GM23338 (cell line): ENCODE measurements around the gene GLI3. TPM values are rescaled to one million over a fixed set of nuclear protein-coding genes. Genes with fewer than 3 reads are reported as not detected.

Experiments
- ATAC-seq: fragments of 200-7000 bp; cut with Tn5 transposase; 3 replicates; pipeline ENCODE4 v1.9.1; 2020
- DNase-seq: peaks from one replicate; pipeline ENCODE4 v3.0.0-alpha.2; 2015; ENCODE audit warnings: low spot score
- H2AFZ ChIP-seq: fragments of 200-600 bp; sonication (generic); 2 replicates; pipeline ENCODE4 v1.8.0; 2016; ENCODE audit warnings: antibody characterized with exemption, mild to moderate bottlenecking, moderate library complexity
- H3F3A ChIP-seq: fragments of 200-600 bp; sonication (generic); replicated peaks from 2 replicates; pipeline ENCODE4 v1.8.0; 2017; ENCODE audit warnings: antibody characterized with exemption, mixed run types, low read depth
- H3K27ac ChIP-seq: fragments of 200-600 bp; sonication (generic); 2 replicates; pipeline ENCODE4 v1.6.1; 2016; ENCODE audit warnings: low read depth
- H3K27me3 ChIP-seq: fragments of 200-600 bp; sonication (generic); 2 replicates; pipeline ENCODE4 v1.8.0; 2016; ENCODE audit warnings: mild to moderate bottlenecking, mixed run types, moderate library complexity; ENCODE audit not compliant: insufficient read depth
- H3K36me3 ChIP-seq: fragments of 200-600 bp; sonication (generic); 2 replicates; pipeline ENCODE4 v1.8.0; 2016; ENCODE audit warnings: mild to moderate bottlenecking; ENCODE audit not compliant: insufficient read depth
- H3K4me1 ChIP-seq: fragments of 200-600 bp; sonication (generic); 2 replicates; pipeline ENCODE4 v1.8.0; 2016; ENCODE audit warnings: mild to moderate bottlenecking, moderate library complexity; ENCODE audit not compliant: insufficient read depth
- H3K4me2 ChIP-seq: fragments of 200-600 bp; sonication (generic); 2 replicates; pipeline ENCODE4 v1.7.1; 2017; ENCODE audit warnings: mixed run types
- H3K4me3 ChIP-seq: fragments of 200-600 bp; sonication (generic); 2 replicates; pipeline ENCODE4 v1.6.1; 2016; ENCODE audit warnings: mixed run types
- H3K79me2 ChIP-seq: fragments of 200-600 bp; sonication (generic); replicated peaks from 2 replicates; pipeline ENCODE4 v1.8.0; 2017; ENCODE audit warnings: mild to moderate bottlenecking; ENCODE audit not compliant: insufficient read depth
- H3K9me2 ChIP-seq: fragments of 200-600 bp; sonication (generic); 2 replicates; pipeline ENCODE4 v1.8.0; 2017; ENCODE audit not compliant: insufficient read depth
- H4K20me1 ChIP-seq: fragments of 200-600 bp; sonication (generic); replicated peaks from 2 replicates; pipeline ENCODE4 v1.8.0; 2017; ENCODE audit warnings: mild to moderate bottlenecking; ENCODE audit not compliant: insufficient read depth
- H3K27ac Mint-ChIP-seq: 2 replicates; pipeline ENCODE4 v1.8.0; 2020; ENCODE audit warnings: inconsistent platforms, mild to moderate bottlenecking, moderate library complexity, mixed read lengths
- H3K27me3 Mint-ChIP-seq: 3 replicates; pipeline ENCODE4 v1.8.0; 2022; ENCODE audit warnings: low read depth, mild to moderate bottlenecking, moderate library complexity, mixed read lengths, inconsistent platforms; ENCODE audit not compliant: insufficient read depth, poor library complexity
- H3K36me3 Mint-ChIP-seq: 3 replicates; pipeline ENCODE4 v1.8.0; 2021; ENCODE audit warnings: low read depth, mild to moderate bottlenecking, inconsistent platforms, moderate library complexity, mixed read lengths
- H3K4me1 Mint-ChIP-seq: 3 replicates; pipeline ENCODE4 v1.8.0; 2020; ENCODE audit warnings: mild to moderate bottlenecking, inconsistent platforms, mixed read lengths
- H3K4me3 Mint-ChIP-seq: 3 replicates; pipeline ENCODE4 v1.8.0; 2021; ENCODE audit warnings: moderate library complexity, mild to moderate bottlenecking, inconsistent platforms, mixed read lengths
- H3K9me3 Mint-ChIP-seq: 3 replicates; pipeline ENCODE4 v1.8.0; 2020; ENCODE audit warnings: moderate library complexity, mild to moderate bottlenecking, inconsistent platforms, mixed read lengths
- EZH2 ChIP-seq: fragments of 200-600 bp; sonication (generic); IDR thresholded peaks from one replicate; pipeline ENCODE4 v1.8.0; 2017; ENCODE audit warnings: antibody characterized with exemption, mild to moderate bottlenecking, low read depth; ENCODE audit not compliant: unreplicated experiment
- NANOG ChIP-seq: IDR thresholded peaks from 2 replicates; pipeline ENCODE4 v1.6.1; 2016; ENCODE audit warnings: antibody characterized with exemption, borderline replicate concordance
- POLR2AphosphoS5 ChIP-seq: IDR thresholded peaks from 2 replicates; pipeline ENCODE4 v1.6.1; 2016; ENCODE audit warnings: antibody characterized with exemption, low read depth
- ZNF114 ChIP-seq: fragments of 250-450 bp; sonication (Bioruptor Pico); IDR thresholded peaks from 2 replicates; pipeline ENCODE4 v1.5.0; 2020; ENCODE audit warnings: mild to moderate bottlenecking, moderate library complexity
- polyA plus RNA-seq: library from polyadenylated mRNA; unstranded; fragments of >200 nt; fragmentation: Nextera tagmentation; extraction: Ambion mirVana; gene quantifications from 2 replicates; pipeline ENCODE4 v1.2.1, GENCODE V29; 2016
- total RNA-seq: library from RNA; depleted of rRNA; stranded (reverse); fragments of >200 nt; shearing (Covaris generic); gene quantifications from 2 replicates; pipeline ENCODE4 v1.2.3, GENCODE V29; 2014
- TF ChIP-seq, protein P1 (sequence below): fragments of 250-450 bp; sonication (Bioruptor Pico); IDR thresholded peaks from 2 replicates; pipeline ENCODE4 v1.5.0; 2020; ENCODE audit warnings: mild to moderate bottlenecking, moderate library complexity
- TF ChIP-seq, protein P2 (sequence below): IDR thresholded peaks from 2 replicates; pipeline ENCODE4 v1.6.1; 2016; ENCODE audit warnings: antibody characterized with exemption

The GLI3 gene
- total and polyA plus RNA-seq, 2 experiments from 2014 or later = 16.1 to 17.9 TPM

DNA sequence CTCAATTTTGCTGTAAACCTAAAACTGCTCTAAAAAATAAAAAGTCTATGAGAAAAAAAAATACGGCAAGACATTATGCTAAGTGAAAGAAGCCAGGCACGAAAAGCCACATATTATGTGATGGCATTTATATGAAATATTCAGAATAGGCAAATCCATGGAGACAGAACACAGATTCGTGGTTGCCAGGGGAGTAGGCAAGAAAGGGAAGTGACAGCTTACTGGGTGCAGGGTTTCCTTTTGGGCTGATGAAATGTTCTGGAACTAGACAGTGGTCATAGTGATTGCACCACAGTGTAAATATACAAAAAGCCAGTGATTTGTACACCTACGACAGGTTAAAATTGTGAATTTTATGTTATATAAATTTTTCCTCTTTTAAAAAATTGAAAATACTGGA, 41.3 kb upstream of the GLI3 start (continued):
- TF ChIP-seq, protein P1, sequence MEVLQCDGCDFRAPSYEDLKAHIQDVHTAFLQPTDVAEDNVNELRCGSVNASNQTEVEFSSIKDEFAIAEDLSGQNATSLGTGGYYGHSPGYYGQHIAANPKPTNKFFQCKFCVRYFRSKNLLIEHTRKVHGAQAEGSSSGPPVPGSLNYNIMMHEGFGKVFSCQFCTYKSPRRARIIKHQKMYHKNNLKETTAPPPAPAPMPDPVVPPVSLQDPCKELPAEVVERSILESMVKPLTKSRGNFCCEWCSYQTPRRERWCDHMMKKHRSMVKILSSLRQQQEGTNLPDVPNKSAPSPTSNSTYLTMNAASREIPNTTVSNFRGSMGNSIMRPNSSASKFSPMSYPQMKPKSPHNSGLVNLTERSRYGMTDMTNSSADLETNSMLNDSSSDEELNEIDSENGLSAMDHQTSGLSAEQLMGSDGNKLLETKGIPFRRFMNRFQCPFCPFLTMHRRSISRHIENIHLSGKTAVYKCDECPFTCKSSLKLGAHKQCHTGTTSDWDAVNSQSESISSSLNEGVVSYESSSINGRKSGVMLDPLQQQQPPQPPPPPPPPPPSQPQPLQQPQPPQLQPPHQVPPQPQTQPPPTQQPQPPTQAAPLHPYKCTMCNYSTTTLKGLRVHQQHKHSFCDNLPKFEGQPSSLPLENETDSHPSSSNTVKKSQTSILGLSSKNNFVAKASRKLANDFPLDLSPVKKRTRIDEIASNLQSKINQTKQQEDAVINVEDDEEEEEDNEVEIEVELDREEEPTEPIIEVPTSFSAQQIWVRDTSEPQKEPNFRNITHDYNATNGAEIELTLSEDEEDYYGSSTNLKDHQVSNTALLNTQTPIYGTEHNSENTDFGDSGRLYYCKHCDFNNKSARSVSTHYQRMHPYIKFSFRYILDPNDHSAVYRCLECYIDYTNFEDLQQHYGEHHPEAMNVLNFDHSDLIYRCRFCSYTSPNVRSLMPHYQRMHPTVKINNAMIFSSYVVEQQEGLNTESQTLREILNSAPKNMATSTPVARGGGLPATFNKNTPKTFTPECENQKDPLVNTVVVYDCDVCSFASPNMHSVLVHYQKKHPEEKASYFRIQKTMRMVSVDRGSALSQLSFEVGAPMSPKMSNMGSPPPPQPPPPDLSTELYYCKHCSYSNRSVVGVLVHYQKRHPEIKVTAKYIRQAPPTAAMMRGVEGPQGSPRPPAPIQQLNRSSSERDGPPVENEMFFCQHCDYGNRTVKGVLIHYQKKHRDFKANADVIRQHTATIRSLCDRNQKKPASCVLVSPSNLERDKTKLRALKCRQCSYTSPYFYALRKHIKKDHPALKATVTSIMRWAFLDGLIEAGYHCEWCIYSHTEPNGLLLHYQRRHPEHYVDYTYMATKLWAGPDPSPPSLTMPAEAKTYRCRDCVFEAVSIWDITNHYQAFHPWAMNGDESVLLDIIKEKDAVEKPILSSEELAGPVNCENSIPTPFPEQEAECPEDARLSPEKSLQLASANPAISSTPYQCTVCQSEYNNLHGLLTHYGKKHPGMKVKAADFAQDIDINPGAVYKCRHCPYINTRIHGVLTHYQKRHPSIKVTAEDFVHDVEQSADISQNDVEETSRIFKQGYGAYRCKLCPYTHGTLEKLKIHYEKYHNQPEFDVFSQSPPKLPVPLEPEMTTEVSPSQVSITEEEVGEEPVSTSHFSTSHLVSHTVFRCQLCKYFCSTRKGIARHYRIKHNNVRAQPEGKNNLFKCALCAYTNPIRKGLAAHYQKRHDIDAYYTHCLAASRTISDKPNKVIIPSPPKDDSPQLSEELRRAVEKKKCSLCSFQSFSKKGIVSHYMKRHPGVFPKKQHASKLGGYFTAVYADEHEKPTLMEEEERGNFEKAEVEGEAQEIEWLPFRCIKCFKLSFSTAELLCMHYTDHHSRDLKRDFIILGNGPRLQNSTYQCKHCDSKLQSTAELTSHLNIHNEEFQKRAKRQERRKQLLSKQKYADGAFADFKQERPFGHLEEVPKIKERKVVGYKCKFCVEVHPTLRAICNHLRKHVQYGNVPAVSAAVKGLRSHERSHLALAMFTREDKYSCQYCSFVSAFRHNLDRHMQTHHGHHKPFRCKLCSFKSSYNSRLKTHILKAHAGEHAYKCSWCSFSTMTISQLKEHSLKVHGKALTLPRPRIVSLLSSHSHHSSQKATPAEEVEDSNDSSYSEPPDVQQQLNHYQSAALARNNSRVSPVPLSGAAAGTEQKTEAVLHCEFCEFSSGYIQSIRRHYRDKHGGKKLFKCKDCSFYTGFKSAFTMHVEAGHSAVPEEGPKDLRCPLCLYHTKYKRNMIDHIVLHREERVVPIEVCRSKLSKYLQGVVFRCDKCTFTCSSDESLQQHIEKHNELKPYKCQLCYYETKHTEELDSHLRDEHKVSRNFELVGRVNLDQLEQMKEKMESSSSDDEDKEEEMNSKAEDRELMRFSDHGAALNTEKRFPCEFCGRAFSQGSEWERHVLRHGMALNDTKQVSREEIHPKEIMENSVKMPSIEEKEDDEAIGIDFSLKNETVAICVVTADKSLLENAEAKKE (CRISPR knock-in tag) = no peak
- TF ChIP-seq EZH2 = no peak
- TF ChIP-seq NANOG = no peak

DNA sequence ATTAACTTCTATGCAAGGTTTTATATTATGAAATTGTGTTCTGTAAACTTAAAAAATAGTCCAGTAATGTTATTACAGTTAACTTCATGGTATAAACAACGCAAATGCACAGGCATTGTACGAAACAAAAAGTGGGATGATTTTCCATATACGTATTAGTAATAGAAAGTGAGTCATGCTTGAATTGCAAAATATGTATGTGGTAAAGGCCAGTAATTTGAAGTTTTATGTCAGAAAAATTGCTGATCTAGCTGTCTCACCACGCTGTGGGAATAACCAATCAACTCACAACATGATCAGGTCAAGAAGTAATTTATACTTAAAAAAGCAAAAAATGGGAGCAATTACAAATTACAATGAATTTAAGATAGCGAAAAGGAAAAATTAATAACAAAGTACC, 37.0 kb upstream of the GLI3 start:
- Mint-ChIP-seq H3K9me3 (no peaks in the 10 kb centered on the region), H3K4me3 (no peak overlapping the region), H3K27me3 (no peaks in the 10 kb centered on the region), H3K27ac (no peak overlapping the region), H3K4me1 (no peaks in the 10 kb centered on the region; the same call in 1 of the 3 replicates), H3K36me3 (no peaks in the 10 kb centered on the region)
- Histone ChIP-seq H3K4me2 (no peak overlapping the region), H3K4me1 (no peaks in the 10 kb centered on the region), H4K20me1 (no peaks in the 10 kb centered on the region), H2AFZ (no peak overlapping the region), H3K4me3 (no peak overlapping the region), H3K36me3 (no peaks in the 10 kb centered on the region), H3K27ac (no peak overlapping the region), H3K9me2 (no peaks in the 10 kb centered on the region), H3K27me3 (no peaks in the 10 kb centered on the region), H3K79me2 (no peaks in the 10 kb centered on the region), H3F3A (no peaks in the 10 kb centered on the region)
- ATAC-seq = no peak
- DNase-seq = no peak
- TF ChIP-seq, protein P1 (CRISPR knock-in tag) = no peak
- TF ChIP-seq ZNF114 = no peak
- TF ChIP-seq, protein P2, sequence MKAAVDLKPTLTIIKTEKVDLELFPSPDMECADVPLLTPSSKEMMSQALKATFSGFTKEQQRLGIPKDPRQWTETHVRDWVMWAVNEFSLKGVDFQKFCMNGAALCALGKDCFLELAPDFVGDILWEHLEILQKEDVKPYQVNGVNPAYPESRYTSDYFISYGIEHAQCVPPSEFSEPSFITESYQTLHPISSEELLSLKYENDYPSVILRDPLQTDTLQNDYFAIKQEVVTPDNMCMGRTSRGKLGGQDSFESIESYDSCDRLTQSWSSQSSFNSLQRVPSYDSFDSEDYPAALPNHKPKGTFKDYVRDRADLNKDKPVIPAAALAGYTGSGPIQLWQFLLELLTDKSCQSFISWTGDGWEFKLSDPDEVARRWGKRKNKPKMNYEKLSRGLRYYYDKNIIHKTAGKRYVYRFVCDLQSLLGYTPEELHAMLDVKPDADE = no peak
- no peak for TF ChIP-seq EZH2
- TF ChIP-seq POLR2AphosphoS5 = no peak
